Heart left ventricle (tissue), 16 donors: ENCODE data around the gene TNS3. TPM values are rescaled to one million over a fixed set of nuclear protein-coding genes. Genes with fewer than 3 reads are reported as not detected.

Experiments
- ATAC-seq, 4 donors: fragments of 200-7000 bp; cut with Tn5 transposase; one replicate each; pipeline ENCODE4 v1.9.1; 2020 to 2022; ENCODE audit warnings: moderate library complexity in 4 of 4, mild to moderate bottlenecking in 3 of 4, moderate number of reproducible peaks in 1 of 4
- DNase-seq, 5 donors: peaks; one replicate each; pipeline ENCODE4 v3.0.0-alpha.2; 2020
- H3K27ac ChIP-seq, 12 donors: fragments of 200-600 bp; sonication (generic) in 4 of 12; one replicate each; pipeline versions ENCODE4 v1.5.0 to v1.8.0; 2016 to 2022; ENCODE audit warnings: mild to moderate bottlenecking in 2 of 12
- H3K27me3 ChIP-seq, 9 donors: fragments of 200-600 bp; sonication (generic) in 2 of 9; one replicate each; pipeline versions ENCODE4 v1.5.1 to v1.8.0; 2016 to 2022; ENCODE audit warnings: mild to moderate bottlenecking in 3 of 9
- H3K36me3 ChIP-seq, 9 donors: fragments of 200-600 bp; sonication (generic) in 2 of 9; one replicate each; pipeline versions ENCODE4 v1.5.0 to v1.8.0; 2018 to 2022; ENCODE audit warnings: mild to moderate bottlenecking in 2 of 9
- H3K4me1 ChIP-seq, 12 donors: fragments of 200-600 bp; sonication (generic) in 4 of 12; one replicate each; pipeline versions ENCODE4 v1.5.0 to v1.8.0; 2016 to 2022; ENCODE audit warnings: mild to moderate bottlenecking in 3 of 12
- H3K4me3 ChIP-seq, 12 donors: fragments of 200-600 bp; sonication (generic) in 4 of 12; one replicate each; pipeline versions ENCODE4 v1.5.0 to v1.8.0; 2017 to 2022; ENCODE audit warnings: mild to moderate bottlenecking in 9 of 12, moderate library complexity in 4 of 12
- H3K9me3 ChIP-seq, 12 donors: fragments of 200-600 bp; sonication (generic) in 4 of 12; one replicate each; pipeline versions ENCODE4 v1.5.0 to v1.8.0; 2016 to 2022; ENCODE audit warnings: mild to moderate bottlenecking in 1 of 12
- POLR2A ChIP-seq, 2 donors: fragments of 450-650 bp; IDR thresholded peaks; one replicate each; pipeline ENCODE4 v1.6.1; 2017; ENCODE audit warnings: antibody characterized with exemption in 2 of 2, mild to moderate bottlenecking in 2 of 2, moderate library complexity in 2 of 2
- WGBS, 4 donors: extraction: QIAGEN DNeasy Blood & Tissue Kit in 2 of 4; methylation state at CpG; one replicate each; pipeline versions ENCODE4 v1.1.5 to v1.1.7; 2013 to 2018; 5-methylcytosine and 5-hydroxymethylcytosine counted together
- intact Hi-C, 10 donors: fragments of 100-400 bp; cut with DNase I; formaldehyde crosslinking; loops; one replicate each; pipeline versions ENCODE4 v1.11.1 to v1.14.2; 2022
- polyA plus RNA-seq, 2 donors: library from polyadenylated mRNA; stranded (reverse); fragments of 200-250 nt; gene quantifications; one replicate each; pipeline ENCODE4 v1.2.3, GENCODE V29; 2013
- total RNA-seq, 9 donors: library from RNA; depleted of rRNA in 2 of 9; stranded (reverse); fragments of >200 nt in 2 of 9; fragmentation: NEBNext Ultra II Directional in 3 of 9; extraction: Animal tissue kit (Norgen Biotek cat#: 25700) in 3 of 9; gene quantifications; one replicate each; pipeline versions ENCODE4 v1.1.0 to v1.2.4, GENCODE V29; 2016 to 2023
- TF ChIP-seq, protein P1 (sequence below), 12 donors: fragments of 200-600 bp; sonication (generic) in 4 of 12; IDR thresholded peaks; one replicate each; pipeline versions ENCODE4 v1.5.0 to v1.8.0; 2018 to 2022; ENCODE audit warnings: antibody characterized with exemption in 12 of 12, mild to moderate bottlenecking in 5 of 12
- donor health status: ischemic (EF 13 %, LVEDD 7.1; RV severe dilation, severe dysfunction).
- donor health status: healthy with polysubstance abuse.
- donor health status: DM: no; HTN: yes; CAD: no.
- donor health status: DM: no; HTN: no; CAD: no.
- donor health status: ischemic (EF 25% LVEDD 6.9; RV normal size, moderate dysfunction).
- donor health status: ischemic (EF 25% LVEDD 5.7; RV mildly dilated, moderate dysfunction).
- donor health status: healthy.
- donor health status: DM: yes; HTN: yes; CAD: no.
- donor health status: ischemic (EF 35%, LVEDD 5.7; RV mildly dilated, moderate dysfunction).
- donor health status: nonischemic (EF 11% LVEDD 7.7; RV severe dilation, severe dysfunction).
- donor health status: DM: yes; HTN: yes; CAD: no.
- donor health status: PGD.
- donor health status: ischemic (EF 29% LVEDD 5.4; RV normal size, mild dysfunction).
- donor health status: nonischemic (EF 23%, LVEDD 6.1; RV moderate dilation, normal function).

TNS3 gene
- total and polyA plus RNA-seq, 11 donors = 10.1 to 116 (median 32.7) TPM

DNA sequence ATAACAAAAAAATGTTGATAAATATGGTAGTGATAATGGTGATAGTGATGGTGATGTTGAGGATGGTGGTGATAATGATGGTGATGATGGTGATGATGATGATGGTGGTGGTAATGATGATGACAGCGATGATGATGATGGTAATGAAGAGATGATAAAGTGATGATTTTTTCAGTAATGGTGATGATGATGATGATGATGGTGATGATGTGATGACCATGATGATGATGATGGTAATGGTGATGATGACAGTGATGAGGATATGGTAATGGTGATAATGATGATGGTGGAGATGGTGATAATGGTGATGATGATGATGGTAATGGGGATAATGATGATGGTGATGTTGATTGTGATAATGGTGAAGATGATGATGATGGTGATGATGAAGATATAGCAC is 321.6 kb downstream of the TNS3 start:
- TF ChIP-seq, protein P1, sequence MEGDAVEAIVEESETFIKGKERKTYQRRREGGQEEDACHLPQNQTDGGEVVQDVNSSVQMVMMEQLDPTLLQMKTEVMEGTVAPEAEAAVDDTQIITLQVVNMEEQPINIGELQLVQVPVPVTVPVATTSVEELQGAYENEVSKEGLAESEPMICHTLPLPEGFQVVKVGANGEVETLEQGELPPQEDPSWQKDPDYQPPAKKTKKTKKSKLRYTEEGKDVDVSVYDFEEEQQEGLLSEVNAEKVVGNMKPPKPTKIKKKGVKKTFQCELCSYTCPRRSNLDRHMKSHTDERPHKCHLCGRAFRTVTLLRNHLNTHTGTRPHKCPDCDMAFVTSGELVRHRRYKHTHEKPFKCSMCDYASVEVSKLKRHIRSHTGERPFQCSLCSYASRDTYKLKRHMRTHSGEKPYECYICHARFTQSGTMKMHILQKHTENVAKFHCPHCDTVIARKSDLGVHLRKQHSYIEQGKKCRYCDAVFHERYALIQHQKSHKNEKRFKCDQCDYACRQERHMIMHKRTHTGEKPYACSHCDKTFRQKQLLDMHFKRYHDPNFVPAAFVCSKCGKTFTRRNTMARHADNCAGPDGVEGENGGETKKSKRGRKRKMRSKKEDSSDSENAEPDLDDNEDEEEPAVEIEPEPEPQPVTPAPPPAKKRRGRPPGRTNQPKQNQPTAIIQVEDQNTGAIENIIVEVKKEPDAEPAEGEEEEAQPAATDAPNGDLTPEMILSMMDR (IDR thresholded peaks at IDR 0.05) = no peak
- TF ChIP-seq POLR2A (IDR thresholded peaks at IDR 0.05) = no peak
- Histone ChIP-seq H3K9me3 (no peaks in the 10 kb centered on the region), H3K4me1 (no peaks in the 10 kb centered on the region), H3K27ac (no peak overlapping the region), H3K4me3 (no peak overlapping the region), H3K36me3 (no peaks in the 10 kb centered on the region), H3K27me3 (no peaks in the 10 kb centered on the region)
- intact Hi-C loops = loop anchor here in 2 of 10 donors (10.0 kb wide), 2 partner anchors 115 to 175 kb away; no protein-coding TSS in a partner anchor
- ATAC-seq (no peak), DNase-seq (no peak)
- WGBS, 4 donors = 96 to 100% (median 97%) methylated on average over 1 of the region's 1 CpG

GRCh38 chr7:47259682-47260081 is 322.2 kb downstream of the TNS3 start:
- WGBS, 4 donors = 93 to 100% (median 98%) methylated on average over 2 of the region's 2 CpGs
- no peaks in the 10 kb centered on the region for H3K9me3 ChIP-seq
- TF ChIP-seq, protein P1 (IDR thresholded peaks at IDR 0.05) = no peak
- TF ChIP-seq POLR2A (IDR thresholded peaks at IDR 0.05) = no peak
- ATAC-seq (no peak), DNase-seq (no peak)
- no peaks in the 10 kb centered on the region for H3K27me3 ChIP-seq
- intact Hi-C loops = loop anchor here in 8 of 10 donors (5.0 to 10.0 kb wide), 9 partner anchors 115 to 1365 kb away; partner anchors contain the start of gene IGFBP3 (in 1 of the 8)
- H3K36me3 ChIP-seq = no peaks in the 10 kb centered on the region
- H3K27ac ChIP-seq = no peak overlapping the region
- peaks cover 0 to 6% (median 4%) of the 10 kb centered on the region in 12 donors for H3K4me1 ChIP-seq
- no peak overlapping the region for H3K4me3 ChIP-seq

DNA sequence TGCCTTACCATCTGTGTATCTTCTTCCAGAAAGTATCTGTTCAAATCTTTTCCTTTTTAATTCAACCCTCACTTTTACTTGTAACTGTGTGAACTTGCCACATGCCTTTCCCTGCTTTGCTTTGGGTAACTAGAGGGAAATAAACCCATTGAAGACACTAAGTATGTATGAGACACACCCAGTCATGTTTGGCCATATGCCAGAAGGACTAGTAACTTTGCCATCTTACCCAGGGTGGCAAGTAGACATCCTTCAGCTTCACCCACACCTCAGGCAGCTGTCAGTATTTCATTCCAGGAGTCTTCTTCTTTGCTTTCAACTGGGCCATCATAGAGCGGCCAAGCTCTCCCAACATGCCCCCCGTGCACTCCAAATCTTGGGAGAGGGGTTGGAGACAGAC is 323.1 kb downstream of the TNS3 start:
- peak overlapping the region in 1 of 12 donors; percentile 33 for H3K27ac ChIP-seq
- intact Hi-C loops = loop anchor here in 8 of 10 donors (5.0 to 10.0 kb wide), 7 partner anchors 164 to 1364 kb away; partner anchors contain the start of gene IGFBP3 (in 1 of the 8)
- H3K4me1 ChIP-seq = peaks cover 0 to 12% (median 10%) of the 10 kb centered on the region in 12 donors
- TF ChIP-seq, protein P1 (IDR thresholded peaks at IDR 0.05) = no peak
- no peak for TF ChIP-seq POLR2A (IDR thresholded peaks at IDR 0.05)
- H3K36me3 ChIP-seq = no peaks in the 10 kb centered on the region
- H3K27me3 ChIP-seq = no peaks in the 10 kb centered on the region
- no peaks in the 10 kb centered on the region for H3K9me3 ChIP-seq
- H3K4me3 ChIP-seq = no peak overlapping the region
- ATAC-seq (no peak), DNase-seq (no peak)
- WGBS, 4 donors = 75 to 100% (median 99%) methylated on average over 2 of the region's 2 CpGs

DNA sequence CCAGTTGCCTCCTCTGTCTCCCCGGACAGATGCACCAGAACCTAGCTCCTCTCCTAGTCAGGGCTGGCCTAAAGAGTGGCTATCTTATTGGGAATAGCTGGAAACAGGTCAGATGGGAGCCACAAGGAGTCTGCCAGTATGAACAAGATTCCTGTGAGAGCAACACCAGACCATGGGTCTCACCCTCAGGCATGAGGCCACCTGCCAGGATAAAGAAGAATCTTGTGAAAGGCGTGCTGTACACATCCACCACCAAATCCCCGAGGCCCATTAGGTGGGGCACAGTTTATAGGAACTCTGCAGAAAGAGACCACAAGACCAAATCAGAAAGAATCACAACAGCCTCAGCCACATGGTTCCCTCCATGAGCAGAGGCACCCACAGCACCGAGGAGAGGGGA is 325.9 kb downstream of the TNS3 start:
- Histone ChIP-seq H3K27ac (no peak overlapping the region), H3K4me1 (peaks cover 0 to 18% (median 16%) of the 10 kb centered on the region in 12 donors)
- intact Hi-C loops = loop anchor here in 8 of 10 donors (5.0 to 10.0 kb wide), 7 partner anchors 161 to 1361 kb away; partner anchors contain the start of gene IGFBP3 (in 1 of the 8)

More for the DNA sequence above, 325.9 kb downstream of the TNS3 start:
- no peak for DNase-seq
- H3K36me3 ChIP-seq = no peaks in the 10 kb centered on the region
- TF ChIP-seq, protein P1 (IDR thresholded peaks at IDR 0.05) = no peak
- no peak for TF ChIP-seq POLR2A (IDR thresholded peaks at IDR 0.05)
- no peaks in the 10 kb centered on the region for H3K9me3 ChIP-seq
- H3K27me3 ChIP-seq = no peaks in the 10 kb centered on the region
- WGBS, 4 donors = 63 to 89% (median 79%) methylated on average over 4 of the region's 4 CpGs
- H3K4me3 ChIP-seq = no peak overlapping the region
- no peak for ATAC-seq
